GM12865 (cell line): ENCODE data around the gene WWP2.
"Not testable (repeated sequence)": the region's sequence is repeated elsewhere in the genome, so short reads cannot be mapped to it uniquely, and the experiment has no call there.

Source experiments
- DNase-seq: peaks from one replicate; pipeline ENCODE4 v3.0.0; 2010; ENCODE audit warnings: low read depth
- H3K4me3 ChIP-seq: 2 replicates; pipeline ENCODE4 v1.5.1; 2011; ENCODE audit warnings: mild to moderate bottlenecking, low read depth, low read length, control low read depth
- CTCF ChIP-seq: IDR thresholded peaks from 2 replicates; pipeline ENCODE4 v1.5.1; 2011; ENCODE audit warnings: low read length, control low read depth, low read depth, inconsistent platforms; ENCODE audit not compliant: insufficient read depth; ENCODE audit errors: missing control alignments

The WWP2 gene

DNA sequence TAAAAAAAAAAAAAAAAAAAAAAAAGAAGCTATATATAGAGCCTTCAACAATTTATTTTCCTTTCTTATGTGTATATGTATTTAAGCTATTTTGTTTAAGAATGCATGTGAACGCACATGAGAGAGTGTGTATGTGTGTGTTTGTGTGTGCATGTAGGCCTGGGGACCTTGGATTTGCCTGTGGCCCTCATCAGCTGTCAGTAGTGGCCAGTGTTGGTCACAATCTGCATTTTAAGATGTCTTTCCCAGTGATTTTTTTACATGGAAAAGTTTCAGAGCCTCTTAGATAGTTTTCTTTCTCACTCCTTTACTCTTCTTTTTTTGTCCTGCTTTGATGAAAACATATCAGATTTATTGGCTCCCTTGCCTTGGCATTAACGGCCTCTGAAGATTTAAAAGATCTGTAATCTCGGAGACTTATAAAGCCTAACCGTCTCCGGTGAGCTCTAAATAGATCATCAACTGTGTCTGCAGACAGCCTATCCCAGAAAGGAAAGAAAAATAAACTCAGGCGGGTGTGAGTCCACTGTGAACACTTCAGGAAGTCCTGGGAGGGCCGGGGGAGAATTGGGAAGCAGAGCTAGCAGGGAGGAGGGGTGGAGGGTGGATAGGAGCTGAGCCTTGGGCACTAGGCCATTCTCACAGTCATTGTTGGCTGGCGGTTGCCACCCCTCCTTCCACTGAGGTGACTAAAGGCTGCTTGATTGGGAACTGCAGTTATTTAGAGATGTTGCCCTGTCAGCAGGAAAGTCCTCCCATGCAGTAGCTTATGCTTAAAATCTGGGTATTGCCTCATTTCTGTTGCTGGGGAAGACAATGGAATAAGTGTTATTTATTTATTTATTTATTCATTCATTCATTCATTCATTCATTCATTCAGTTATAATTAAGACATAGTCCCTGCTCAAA lies 86.8 kb downstream of the WWP2 start:
- no peak overlapping the region for H3K4me3 ChIP-seq
- TF ChIP-seq CTCF: no peak
- no peak for DNase-seq

GRCh38 chr16:69851491-69852240 lies 89.5 kb downstream of the WWP2 start:
- DNase-seq: no peak
- TF ChIP-seq CTCF: no peak
- no peak overlapping the region for H3K4me3 ChIP-seq

GRCh38 chr16:69852815-69853214 lies 90.7 kb downstream of the WWP2 start:
- no peak for DNase-seq
- H3K4me3 ChIP-seq: no peak overlapping the region
- no peak for TF ChIP-seq CTCF

DNA sequence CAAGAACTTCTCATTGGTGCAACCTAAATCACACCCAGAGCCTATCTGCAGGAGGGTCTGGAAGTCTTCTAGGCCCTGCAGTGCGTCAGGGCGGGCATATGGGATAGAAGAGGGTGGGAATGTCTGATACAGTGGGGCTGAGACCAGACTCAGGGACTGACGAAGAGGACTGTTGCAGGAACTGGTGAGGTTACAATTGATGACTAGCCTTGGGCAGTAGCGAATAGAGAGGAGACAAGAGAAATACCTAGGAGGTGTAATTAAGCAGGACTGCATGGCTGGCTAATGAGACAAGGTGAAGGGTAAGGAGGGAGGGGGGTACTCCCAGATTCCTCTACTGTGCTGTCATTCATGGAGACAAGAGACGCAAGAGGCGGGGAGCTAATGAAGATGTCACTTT lies 91.3 kb downstream of the WWP2 start:
- TF ChIP-seq CTCF: no peak
- no peak for DNase-seq
- no peak overlapping the region for H3K4me3 ChIP-seq

- DNase-seq: not testable (repeated sequence)
Measured at GRCh38 chr16:69854776-69855175, 92.6 kb downstream of the WWP2 start.

GRCh38 chr16:69855592-69855991 lies 93.5 kb downstream of the WWP2 start:
- no peak for TF ChIP-seq CTCF
- no peak for DNase-seq

More at GRCh38 chr16:69854776-69855175, 92.6 kb downstream of the WWP2 start:
- H3K4me3 ChIP-seq: not testable (repeated sequence)

More at GRCh38 chr16:69855592-69855991, 93.5 kb downstream of the WWP2 start:
- H3K4me3 ChIP-seq: no peak overlapping the region
